ENCODE data around the gene SLC32A1. TPM values are rescaled to one million over a fixed set of nuclear protein-coding genes. Genes with fewer than 3 reads are reported as not detected.

Gene SLC32A1
- total and polyA plus RNA-seq, 2 of the 13 experiments (the other 11 are each of a cell fraction or from before 2014, with no cell fraction given): not detected

DNA sequence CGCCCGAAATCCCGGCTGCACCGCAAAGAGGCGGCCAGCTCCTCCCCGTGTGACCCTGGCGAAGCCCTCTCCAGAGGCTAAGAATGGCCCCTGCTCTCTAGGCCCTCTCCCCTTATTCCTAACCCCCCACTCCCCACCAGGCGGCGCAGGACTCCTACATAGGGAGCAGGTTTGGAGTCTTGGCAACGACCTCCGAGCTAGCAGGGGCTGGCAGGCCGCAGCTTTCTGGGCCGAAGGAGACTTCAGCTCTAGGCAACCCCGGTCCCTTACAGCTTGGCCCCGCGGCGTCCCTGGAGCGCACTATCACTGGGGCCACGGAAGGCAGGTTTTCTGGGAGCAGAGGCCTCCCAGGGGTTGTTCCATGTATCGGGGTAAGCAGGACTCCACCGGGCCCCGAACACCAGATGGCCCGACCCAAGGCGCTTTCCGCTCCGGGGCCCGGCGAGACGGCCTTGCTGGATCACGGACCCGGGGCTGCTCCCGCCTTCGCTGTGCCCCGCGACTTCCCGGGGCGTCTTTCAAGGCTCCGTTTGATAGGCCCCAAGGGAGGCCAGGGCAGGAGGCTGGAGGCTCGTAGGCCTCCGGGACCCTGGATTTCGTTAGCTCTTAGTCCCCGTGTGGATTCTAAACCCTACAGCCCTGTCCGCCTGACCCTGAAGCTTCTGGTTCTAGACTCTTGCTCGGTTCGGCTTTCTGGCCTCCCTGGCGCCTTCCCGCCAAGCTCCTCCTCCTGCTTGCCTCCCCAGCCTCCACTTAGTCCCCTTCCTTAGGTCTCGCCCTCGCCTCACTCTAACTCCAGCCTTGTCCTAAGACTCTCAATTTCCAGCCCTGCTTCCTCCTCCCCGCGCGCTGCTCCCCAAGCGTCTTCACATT, 1.9 kb downstream of the SLC32A1 start (continued):
- TF ChIP-seq ATF2 (CRISPR knock-in tag; IDR thresholded peaks at IDR 0.05) (no peak), CREB3 (CRISPR knock-in tag; IDR thresholded peaks at IDR 0.05) (0 out of 2 replicates have a peak, but pooled peaks have one; percentile 61), HMG20B (CRISPR knock-in tag; conservative IDR thresholded peaks at IDR 0.05) (no peak), YEATS4 (CRISPR knock-in tag; IDR thresholded peaks at IDR 0.05; ENCODE audit: borderline replicate concordance) (no peak), PRMT3 (CRISPR knock-in tag; IDR thresholded peaks at IDR 0.05; ENCODE audit: borderline replicate concordance, low read depth) (no peak)
- TF ChIP-seq, protein P1, sequence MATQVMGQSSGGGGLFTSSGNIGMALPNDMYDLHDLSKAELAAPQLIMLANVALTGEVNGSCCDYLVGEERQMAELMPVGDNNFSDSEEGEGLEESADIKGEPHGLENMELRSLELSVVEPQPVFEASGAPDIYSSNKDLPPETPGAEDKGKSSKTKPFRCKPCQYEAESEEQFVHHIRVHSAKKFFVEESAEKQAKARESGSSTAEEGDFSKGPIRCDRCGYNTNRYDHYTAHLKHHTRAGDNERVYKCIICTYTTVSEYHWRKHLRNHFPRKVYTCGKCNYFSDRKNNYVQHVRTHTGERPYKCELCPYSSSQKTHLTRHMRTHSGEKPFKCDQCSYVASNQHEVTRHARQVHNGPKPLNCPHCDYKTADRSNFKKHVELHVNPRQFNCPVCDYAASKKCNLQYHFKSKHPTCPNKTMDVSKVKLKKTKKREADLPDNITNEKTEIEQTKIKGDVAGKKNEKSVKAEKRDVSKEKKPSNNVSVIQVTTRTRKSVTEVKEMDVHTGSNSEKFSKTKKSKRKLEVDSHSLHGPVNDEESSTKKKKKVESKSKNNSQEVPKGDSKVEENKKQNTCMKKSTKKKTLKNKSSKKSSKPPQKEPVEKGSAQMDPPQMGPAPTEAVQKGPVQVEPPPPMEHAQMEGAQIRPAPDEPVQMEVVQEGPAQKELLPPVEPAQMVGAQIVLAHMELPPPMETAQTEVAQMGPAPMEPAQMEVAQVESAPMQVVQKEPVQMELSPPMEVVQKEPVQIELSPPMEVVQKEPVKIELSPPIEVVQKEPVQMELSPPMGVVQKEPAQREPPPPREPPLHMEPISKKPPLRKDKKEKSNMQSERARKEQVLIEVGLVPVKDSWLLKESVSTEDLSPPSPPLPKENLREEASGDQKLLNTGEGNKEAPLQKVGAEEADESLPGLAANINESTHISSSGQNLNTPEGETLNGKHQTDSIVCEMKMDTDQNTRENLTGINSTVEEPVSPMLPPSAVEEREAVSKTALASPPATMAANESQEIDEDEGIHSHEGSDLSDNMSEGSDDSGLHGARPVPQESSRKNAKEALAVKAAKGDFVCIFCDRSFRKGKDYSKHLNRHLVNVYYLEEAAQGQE (IDR thresholded peaks at IDR 0.05; ENCODE audit: borderline replicate concordance in 1 of 2, low read depth in 1 of 2, low read length in 2 of 2): no peak
- TF ChIP-seq, protein P2, sequence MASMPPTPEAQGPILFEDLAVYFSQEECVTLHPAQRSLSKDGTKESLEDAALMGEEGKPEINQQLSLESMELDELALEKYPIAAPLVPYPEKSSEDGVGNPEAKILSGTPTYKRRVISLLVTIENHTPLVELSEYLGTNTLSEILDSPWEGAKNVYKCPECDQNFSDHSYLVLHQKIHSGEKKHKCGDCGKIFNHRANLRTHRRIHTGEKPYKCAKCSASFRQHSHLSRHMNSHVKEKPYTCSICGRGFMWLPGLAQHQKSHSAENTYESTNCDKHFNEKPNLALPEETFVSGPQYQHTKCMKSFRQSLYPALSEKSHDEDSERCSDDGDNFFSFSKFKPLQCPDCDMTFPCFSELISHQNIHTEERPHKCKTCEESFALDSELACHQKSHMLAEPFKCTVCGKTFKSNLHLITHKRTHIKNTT (CRISPR knock-in tag; IDR thresholded peaks at IDR 0.05): no peak
- TF ChIP-seq, protein P3, sequence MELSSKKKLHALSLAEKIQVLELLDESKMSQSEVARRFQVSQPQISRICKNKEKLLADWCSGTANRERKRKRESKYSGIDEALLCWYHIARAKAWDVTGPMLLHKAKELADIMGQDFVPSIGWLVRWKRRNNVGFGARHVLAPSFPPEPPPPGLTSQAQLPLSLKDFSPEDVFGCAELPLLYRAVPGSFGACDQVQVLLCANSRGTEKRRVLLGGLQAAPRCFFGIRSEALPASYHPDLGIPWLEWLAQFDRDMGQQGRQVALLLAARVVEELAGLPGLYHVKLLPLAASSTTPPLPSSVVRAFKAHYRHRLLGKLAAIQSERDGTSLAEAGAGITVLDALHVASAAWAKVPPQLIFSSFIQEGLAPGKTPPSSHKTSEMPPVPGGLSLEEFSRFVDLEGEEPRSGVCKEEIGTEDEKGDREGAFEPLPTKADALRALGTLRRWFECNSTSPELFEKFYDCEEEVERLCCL (CRISPR knock-in tag; IDR thresholded peaks at IDR 0.05; ENCODE audit: borderline replicate concordance): no peak
- TF ChIP-seq, protein P4, sequence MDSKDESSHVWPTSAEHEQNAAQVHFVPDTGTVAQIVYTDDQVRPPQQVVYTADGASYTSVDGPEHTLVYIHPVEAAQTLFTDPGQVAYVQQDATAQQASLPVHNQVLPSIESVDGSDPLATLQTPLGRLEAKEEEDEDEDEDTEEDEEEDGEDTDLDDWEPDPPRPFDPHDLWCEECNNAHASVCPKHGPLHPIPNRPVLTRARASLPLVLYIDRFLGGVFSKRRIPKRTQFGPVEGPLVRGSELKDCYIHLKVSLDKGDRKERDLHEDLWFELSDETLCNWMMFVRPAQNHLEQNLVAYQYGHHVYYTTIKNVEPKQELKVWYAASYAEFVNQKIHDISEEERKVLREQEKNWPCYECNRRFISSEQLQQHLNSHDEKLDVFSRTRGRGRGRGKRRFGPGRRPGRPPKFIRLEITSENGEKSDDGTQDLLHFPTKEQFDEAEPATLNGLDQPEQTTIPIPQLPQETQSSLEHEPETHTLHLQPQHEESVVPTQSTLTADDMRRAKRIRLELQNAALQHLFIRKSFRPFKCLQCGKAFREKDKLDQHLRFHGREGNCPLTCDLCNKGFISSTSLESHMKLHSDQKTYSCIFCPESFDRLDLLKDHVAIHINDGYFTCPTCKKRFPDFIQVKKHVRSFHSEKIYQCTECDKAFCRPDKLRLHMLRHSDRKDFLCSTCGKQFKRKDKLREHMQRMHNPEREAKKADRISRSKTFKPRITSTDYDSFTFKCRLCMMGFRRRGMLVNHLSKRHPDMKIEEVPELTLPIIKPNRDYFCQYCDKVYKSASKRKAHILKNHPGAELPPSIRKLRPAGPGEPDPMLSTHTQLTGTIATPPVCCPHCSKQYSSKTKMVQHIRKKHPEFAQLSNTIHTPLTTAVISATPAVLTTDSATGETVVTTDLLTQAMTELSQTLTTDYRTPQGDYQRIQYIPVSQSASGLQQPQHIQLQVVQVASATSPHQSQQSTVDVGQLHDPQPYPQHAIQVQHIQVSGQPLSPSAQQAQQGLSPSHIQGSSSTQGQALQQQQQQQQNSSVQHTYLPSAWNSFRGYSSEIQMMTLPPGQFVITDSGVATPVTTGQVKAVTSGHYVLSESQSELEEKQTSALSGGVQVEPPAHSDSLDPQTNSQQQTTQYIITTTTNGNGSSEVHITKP (CRISPR knock-in tag; IDR thresholded peaks at IDR 0.05; ENCODE audit: low read depth): no peak
- TF ChIP-seq, protein P5, sequence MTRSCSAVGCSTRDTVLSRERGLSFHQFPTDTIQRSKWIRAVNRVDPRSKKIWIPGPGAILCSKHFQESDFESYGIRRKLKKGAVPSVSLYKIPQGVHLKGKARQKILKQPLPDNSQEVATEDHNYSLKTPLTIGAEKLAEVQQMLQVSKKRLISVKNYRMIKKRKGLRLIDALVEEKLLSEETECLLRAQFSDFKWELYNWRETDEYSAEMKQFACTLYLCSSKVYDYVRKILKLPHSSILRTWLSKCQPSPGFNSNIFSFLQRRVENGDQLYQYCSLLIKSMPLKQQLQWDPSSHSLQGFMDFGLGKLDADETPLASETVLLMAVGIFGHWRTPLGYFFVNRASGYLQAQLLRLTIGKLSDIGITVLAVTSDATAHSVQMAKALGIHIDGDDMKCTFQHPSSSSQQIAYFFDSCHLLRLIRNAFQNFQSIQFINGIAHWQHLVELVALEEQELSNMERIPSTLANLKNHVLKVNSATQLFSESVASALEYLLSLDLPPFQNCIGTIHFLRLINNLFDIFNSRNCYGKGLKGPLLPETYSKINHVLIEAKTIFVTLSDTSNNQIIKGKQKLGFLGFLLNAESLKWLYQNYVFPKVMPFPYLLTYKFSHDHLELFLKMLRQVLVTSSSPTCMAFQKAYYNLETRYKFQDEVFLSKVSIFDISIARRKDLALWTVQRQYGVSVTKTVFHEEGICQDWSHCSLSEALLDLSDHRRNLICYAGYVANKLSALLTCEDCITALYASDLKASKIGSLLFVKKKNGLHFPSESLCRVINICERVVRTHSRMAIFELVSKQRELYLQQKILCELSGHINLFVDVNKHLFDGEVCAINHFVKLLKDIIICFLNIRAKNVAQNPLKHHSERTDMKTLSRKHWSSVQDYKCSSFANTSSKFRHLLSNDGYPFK (CRISPR knock-in tag; IDR thresholded peaks at IDR 0.05; ENCODE audit: borderline replicate concordance): no peak
